Loucy (cell line): Measurements from ENCODE around the gene GTF2F2.

Source experiments
- H2AFZ ChIP-seq: fragments of 200-600 bp; sonication (generic); 2 replicates; pipeline ENCODE4 v1.6.0; 2016; ENCODE audit warnings: antibody characterized with exemption, mild to moderate bottlenecking, low read length, moderate library complexity
- H3F3A ChIP-seq: fragments of 200-600 bp; 2 replicates; pipeline ENCODE4 v1.6.0; 2016; ENCODE audit warnings: antibody characterized with exemption, low read depth, mild to moderate bottlenecking
- H3K27me3 ChIP-seq: fragments of 200-600 bp; sonication (generic); 2 replicates; pipeline ENCODE4 v1.6.1; 2014; ENCODE audit warnings: low read length, mild to moderate bottlenecking; ENCODE audit not compliant: insufficient read depth, poor library complexity, severe bottlenecking
- H3K36me3 ChIP-seq: fragments of 200-600 bp; sonication (generic); 2 replicates; pipeline ENCODE4 v1.6.1; 2016; ENCODE audit warnings: low read length; ENCODE audit not compliant: insufficient read depth
- H3K4me1 ChIP-seq: fragments of 200-600 bp; sonication (generic); 2 replicates; pipeline ENCODE4 v1.5.1; 2014; ENCODE audit warnings: low read length, mild to moderate bottlenecking; ENCODE audit not compliant: insufficient read depth, poor library complexity, severe bottlenecking
- H3K4me2 ChIP-seq: fragments of 200-600 bp; sonication (generic); 2 replicates; pipeline ENCODE4 v1.6.0; 2014; ENCODE audit warnings: antibody characterized with exemption, low read length, low read depth, mild to moderate bottlenecking; ENCODE audit not compliant: poor library complexity, severe bottlenecking
- H3K4me3 ChIP-seq: fragments of 200-600 bp; sonication (generic); 2 replicates; pipeline ENCODE4 v1.5.1; 2014; ENCODE audit warnings: low read length, mild to moderate bottlenecking, mixed read lengths; ENCODE audit not compliant: poor library complexity, severe bottlenecking
- H3K79me2 ChIP-seq: fragments of 200-600 bp; sonication (generic); 2 replicates; pipeline ENCODE4 v1.6.1; 2014; ENCODE audit warnings: low read length; ENCODE audit not compliant: insufficient read depth
- H3K9ac ChIP-seq: fragments of 200-600 bp; sonication (generic); 2 replicates; pipeline ENCODE4 v1.6.0; 2014; ENCODE audit warnings: mild to moderate bottlenecking, low read depth, low read length, moderate library complexity; ENCODE audit not compliant: poor library complexity, severe bottlenecking
- H3K9me2 ChIP-seq: fragments of 200-600 bp; sonication (generic); replicated peaks from 2 replicates; pipeline ENCODE4 v1.6.1; 2016; ENCODE audit warnings: low read depth, low read length, mixed read lengths
- H3K9me3 ChIP-seq: fragments of 200-600 bp; sonication (generic); 2 replicates; pipeline ENCODE4 v1.6.1; 2014; ENCODE audit warnings: mild to moderate bottlenecking, antibody characterized with exemption, low read length, low read depth; ENCODE audit not compliant: insufficient read depth
- H4K20me1 ChIP-seq: fragments of 200-600 bp; sonication (generic); 2 replicates; pipeline ENCODE4 v1.6.0; 2014; ENCODE audit warnings: antibody characterized with exemption, low read length, mild to moderate bottlenecking; ENCODE audit not compliant: insufficient read depth, poor library complexity, severe bottlenecking
- EZH2phosphoT487 ChIP-seq: fragments of 200-600 bp; IDR thresholded peaks from 2 replicates; pipeline ENCODE4 v1.6.1; 2018; ENCODE audit warnings: antibody characterized with exemption, mild to moderate bottlenecking, moderate library complexity, borderline replicate concordance
- TF ChIP-seq, protein P1 (sequence below): fragments of 200-600 bp; sonication (generic); conservative IDR thresholded peaks from 2 replicates; pipeline ENCODE4 v1.5.1; 2014; ENCODE audit warnings: mild to moderate bottlenecking, antibody characterized with exemption, low read length

The GTF2F2 gene

DNA sequence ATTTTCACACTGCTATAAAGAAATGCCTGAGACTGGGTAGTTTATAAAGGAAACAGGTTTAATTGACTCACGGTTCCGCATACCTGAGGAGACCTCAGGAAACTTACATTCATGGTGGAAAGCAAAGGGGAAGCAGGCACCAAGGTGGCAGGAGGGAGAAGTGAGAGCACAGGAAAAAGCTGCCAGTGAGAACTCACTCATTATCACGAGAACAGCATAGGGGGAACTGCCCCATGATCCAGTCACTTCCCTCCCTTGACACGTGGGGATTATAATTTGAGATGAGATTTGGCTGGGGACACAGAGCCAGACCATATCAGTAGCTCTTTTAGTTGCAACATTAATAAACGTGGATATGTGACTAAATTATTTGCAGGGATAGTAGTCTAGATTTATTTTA, 84.8 kb downstream of the GTF2F2 start:
- Histone ChIP-seq H3K4me2 (no peak overlapping the region), H3K9me2 (no peaks in the 10 kb centered on the region), H3K36me3 (peaks cover 15% of the 10 kb centered on the region; the same call in 1 of the 2 replicates), H3K9ac (no peak overlapping the region), H3K4me3 (no peak overlapping the region), H3K27me3 (no peaks in the 10 kb centered on the region), H3F3A (no peaks in the 10 kb centered on the region), H3K79me2 (no peaks in the 10 kb centered on the region), H2AFZ (no peak overlapping the region), H3K9me3 (no peaks in the 10 kb centered on the region), H4K20me1 (no peaks in the 10 kb centered on the region), H3K4me1 (no peaks in the 10 kb centered on the region)
- TF ChIP-seq, protein P1, sequence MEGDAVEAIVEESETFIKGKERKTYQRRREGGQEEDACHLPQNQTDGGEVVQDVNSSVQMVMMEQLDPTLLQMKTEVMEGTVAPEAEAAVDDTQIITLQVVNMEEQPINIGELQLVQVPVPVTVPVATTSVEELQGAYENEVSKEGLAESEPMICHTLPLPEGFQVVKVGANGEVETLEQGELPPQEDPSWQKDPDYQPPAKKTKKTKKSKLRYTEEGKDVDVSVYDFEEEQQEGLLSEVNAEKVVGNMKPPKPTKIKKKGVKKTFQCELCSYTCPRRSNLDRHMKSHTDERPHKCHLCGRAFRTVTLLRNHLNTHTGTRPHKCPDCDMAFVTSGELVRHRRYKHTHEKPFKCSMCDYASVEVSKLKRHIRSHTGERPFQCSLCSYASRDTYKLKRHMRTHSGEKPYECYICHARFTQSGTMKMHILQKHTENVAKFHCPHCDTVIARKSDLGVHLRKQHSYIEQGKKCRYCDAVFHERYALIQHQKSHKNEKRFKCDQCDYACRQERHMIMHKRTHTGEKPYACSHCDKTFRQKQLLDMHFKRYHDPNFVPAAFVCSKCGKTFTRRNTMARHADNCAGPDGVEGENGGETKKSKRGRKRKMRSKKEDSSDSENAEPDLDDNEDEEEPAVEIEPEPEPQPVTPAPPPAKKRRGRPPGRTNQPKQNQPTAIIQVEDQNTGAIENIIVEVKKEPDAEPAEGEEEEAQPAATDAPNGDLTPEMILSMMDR: no peak

DNA sequence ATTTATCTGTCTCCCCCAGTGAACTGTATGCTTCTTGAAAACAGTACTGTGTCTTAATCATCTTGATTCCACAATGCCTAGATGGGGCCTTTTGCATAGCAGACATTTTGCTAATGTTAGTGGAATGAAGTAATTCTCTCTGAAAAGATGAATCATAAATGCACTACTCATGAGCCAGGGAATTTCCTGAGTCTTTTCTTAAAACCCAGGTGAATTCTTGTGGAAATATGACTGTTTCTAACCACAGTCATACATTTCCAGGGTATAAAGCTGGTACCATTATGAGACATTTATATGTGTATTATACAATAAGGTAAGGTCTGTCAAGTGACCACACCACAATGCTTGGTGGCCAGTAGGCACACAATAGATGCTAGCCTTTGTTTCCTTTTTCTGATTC, 86.0 kb downstream of the GTF2F2 start:
- H3F3A ChIP-seq: no peaks in the 10 kb centered on the region
- H3K4me2 ChIP-seq: no peak overlapping the region
- H4K20me1 ChIP-seq: no peaks in the 10 kb centered on the region
- H3K4me3 ChIP-seq: no peak overlapping the region
- H3K4me1 ChIP-seq: no peaks in the 10 kb centered on the region
- H2AFZ ChIP-seq: no peak overlapping the region
- H3K9me3 ChIP-seq: no peaks in the 10 kb centered on the region
- H3K9ac ChIP-seq: no peak overlapping the region
- no peaks in the 10 kb centered on the region for H3K79me2 ChIP-seq
- H3K36me3 ChIP-seq: peaks cover 23% of the 10 kb centered on the region; the same call in 1 of the 2 replicates
- TF ChIP-seq EZH2phosphoT487: no peak
- no peaks in the 10 kb centered on the region for H3K9me2 ChIP-seq
- H3K27me3 ChIP-seq: no peaks in the 10 kb centered on the region

DNA sequence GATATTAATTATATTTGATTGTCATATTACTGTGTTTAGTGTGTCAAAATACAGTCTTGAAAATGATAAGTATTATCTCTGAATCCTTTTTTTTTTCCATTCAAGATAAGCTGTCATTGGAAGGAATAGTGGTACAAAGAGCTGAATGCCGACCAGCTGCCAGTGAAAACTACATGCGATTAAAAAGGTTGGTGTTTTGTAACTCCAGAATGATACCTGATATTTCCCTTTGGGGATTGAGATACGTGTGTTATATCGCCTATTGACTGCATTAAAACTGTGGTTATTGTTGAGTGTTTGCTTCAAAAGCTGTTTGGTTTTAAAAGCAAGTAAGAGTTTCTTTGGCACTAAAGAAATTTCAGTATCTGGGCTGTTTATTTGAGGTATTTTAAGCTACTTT, 87.0 kb downstream of the GTF2F2 start:
- H3K36me3 ChIP-seq: peaks cover 21% of the 10 kb centered on the region; the same call in 1 of the 2 replicates
- H3K79me2 ChIP-seq: no peaks in the 10 kb centered on the region
- TF ChIP-seq EZH2phosphoT487: no peak
- TF ChIP-seq, protein P1: no peak
- H3K4me1 ChIP-seq: no peaks in the 10 kb centered on the region
- no peaks in the 10 kb centered on the region for H4K20me1 ChIP-seq
- H3K27me3 ChIP-seq: no peaks in the 10 kb centered on the region
- H2AFZ ChIP-seq: no peak overlapping the region
- no peak overlapping the region for H3K9ac ChIP-seq
- H3K9me2 ChIP-seq: no peaks in the 10 kb centered on the region
- H3K9me3 ChIP-seq: no peaks in the 10 kb centered on the region
- H3K4me3 ChIP-seq: no peak overlapping the region
- H3F3A ChIP-seq: no peaks in the 10 kb centered on the region
- H3K4me2 ChIP-seq: no peak overlapping the region

DNA sequence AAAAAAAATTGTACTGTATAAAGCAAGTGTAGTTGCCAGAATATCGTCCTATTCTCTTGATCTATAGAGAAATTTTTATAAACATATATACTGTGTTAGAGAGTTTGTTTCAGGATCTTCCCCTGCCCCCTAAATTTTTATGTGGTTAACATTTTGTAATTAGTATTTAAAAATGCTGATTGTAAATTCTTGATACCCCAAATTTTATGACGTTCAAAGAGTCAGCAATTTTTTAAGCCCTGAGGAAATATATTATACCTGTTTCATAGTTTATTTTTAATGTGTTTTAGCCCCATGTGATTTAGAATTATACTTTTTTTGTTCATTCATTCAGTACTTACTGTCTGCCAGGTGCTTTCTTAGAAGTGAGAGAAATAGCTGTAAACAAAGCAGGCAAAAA, 87.8 kb downstream of the GTF2F2 start:
- no peaks in the 10 kb centered on the region for H3F3A ChIP-seq
- H4K20me1 ChIP-seq: no peaks in the 10 kb centered on the region
- H3K4me1 ChIP-seq: no peaks in the 10 kb centered on the region
- H2AFZ ChIP-seq: no peak overlapping the region
- no peaks in the 10 kb centered on the region for H3K9me3 ChIP-seq
- no peaks in the 10 kb centered on the region for H3K27me3 ChIP-seq
- H3K79me2 ChIP-seq: no peaks in the 10 kb centered on the region
- TF ChIP-seq EZH2phosphoT487: no peak
- TF ChIP-seq, protein P1: no peak
- H3K36me3 ChIP-seq: peaks cover 20% of the 10 kb centered on the region; the same call in 1 of the 2 replicates
- H3K4me2 ChIP-seq: no peak overlapping the region
- H3K9me2 ChIP-seq: no peaks in the 10 kb centered on the region
- no peak overlapping the region for H3K4me3 ChIP-seq
- no peak overlapping the region for H3K9ac ChIP-seq
